Ecto neural progenitor cell (in vitro differentiated cells): ENCODE data around the gene CLIP3.
"Not testable (repeated sequence)": the region's sequence is repeated elsewhere in the genome, so short reads cannot be mapped to it uniquely, and the experiment has no call there.

Experiments
- DNase-seq: peaks from one replicate; pipeline ENCODE4 v3.0.0-alpha.2; 2018; ENCODE audit warnings: low spot score

The CLIP3 gene, protein sequence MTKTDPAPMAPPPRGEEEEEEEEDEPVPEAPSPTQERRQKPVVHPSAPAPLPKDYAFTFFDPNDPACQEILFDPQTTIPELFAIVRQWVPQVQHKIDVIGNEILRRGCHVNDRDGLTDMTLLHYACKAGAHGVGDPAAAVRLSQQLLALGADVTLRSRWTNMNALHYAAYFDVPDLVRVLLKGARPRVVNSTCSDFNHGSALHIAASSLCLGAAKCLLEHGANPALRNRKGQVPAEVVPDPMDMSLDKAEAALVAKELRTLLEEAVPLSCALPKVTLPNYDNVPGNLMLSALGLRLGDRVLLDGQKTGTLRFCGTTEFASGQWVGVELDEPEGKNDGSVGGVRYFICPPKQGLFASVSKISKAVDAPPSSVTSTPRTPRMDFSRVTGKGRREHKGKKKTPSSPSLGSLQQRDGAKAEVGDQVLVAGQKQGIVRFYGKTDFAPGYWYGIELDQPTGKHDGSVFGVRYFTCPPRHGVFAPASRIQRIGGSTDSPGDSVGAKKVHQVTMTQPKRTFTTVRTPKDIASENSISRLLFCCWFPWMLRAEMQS

DNA sequence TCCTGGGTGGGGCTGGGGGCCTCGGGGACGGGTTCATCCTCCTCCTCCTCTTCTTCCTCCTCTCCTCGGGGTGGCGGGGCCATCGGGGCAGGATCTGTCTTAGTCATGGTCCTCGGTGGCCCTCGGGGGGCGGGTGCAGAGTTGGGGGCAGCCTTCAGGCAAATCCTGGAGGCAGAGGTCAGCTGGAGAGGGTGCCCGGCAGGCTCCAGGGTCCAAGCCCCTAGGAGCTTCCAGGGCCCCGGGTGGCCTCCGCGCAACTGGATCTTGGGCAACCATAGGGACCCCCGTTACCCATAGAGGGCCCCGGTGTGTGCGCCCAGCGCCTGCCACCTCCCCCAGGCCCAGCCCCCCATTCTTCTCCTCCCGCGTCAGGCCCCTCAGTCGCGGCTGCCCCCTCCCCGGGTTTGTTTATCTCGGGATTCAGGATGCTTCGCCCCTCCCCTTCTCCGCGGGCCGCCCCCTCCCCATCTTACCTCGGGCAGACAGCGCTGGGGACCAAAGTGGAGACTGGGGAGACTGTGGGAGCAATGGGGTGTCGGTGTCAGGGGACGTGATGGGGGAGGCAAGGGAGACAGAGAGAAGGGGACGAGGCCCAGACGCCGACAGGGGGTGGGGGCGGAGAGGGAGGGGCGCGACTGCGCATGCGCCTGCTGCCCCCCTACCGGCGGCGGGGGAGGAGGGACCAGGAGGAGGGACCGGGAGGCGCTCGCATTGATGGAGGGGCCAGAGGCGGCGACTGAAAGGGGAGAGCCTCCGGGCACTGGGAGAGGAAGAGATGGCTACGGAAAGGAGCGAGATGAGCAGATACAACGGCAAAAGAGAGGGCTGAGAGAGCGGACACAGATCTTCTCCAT lies at the start of gene CLIP3:
Gene CLIP3, minus strand, starts transcription at position 623 of the 854 bp plus-strand sequence. Its CDS starts 516 bp downstream, at position 107.
- DNase-seq, result peak; percentile 90

DNA sequence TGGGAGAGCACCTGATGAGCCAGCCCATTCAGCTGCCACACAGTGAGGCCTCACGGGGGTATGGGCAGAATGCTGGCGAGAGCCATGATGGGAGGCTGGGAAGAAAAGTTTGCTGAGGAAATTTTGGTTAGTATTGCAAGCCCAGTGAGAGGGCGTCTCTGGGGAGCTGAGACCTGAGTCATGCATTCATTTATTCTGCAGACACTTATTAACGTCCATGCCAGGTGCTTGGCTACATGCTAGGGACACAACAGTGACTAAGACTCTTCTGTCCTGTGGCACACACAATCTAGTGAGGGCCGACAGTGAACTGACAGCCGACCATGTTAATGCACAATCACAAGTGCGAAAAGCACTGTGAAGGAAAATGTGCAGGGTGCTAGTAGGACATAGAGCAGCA lies 49.2 kb upstream of the CLIP3 start:
- DNase-seq, result no peak

DNA sequence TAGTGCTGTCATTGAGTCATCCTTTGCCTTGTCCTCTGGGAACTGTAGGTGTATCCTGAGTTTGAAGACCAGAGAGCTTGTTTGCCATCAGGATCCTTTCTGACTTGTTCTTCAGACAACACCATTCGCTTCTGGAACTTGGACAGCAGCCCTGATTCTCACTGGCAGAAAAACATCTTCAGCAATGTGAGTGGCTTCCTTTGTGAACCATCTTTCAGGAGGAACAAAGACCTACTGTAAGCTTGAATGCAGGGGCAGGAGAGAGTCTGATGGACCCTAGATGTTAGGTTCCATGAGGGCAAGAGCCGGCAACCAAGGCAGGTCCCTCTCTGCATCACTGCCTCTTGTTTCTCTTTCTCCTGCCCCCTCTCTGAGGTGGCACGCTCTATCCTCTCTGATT lies 48.7 kb upstream of the CLIP3 start:
- DNase-seq, result no peak

DNA sequence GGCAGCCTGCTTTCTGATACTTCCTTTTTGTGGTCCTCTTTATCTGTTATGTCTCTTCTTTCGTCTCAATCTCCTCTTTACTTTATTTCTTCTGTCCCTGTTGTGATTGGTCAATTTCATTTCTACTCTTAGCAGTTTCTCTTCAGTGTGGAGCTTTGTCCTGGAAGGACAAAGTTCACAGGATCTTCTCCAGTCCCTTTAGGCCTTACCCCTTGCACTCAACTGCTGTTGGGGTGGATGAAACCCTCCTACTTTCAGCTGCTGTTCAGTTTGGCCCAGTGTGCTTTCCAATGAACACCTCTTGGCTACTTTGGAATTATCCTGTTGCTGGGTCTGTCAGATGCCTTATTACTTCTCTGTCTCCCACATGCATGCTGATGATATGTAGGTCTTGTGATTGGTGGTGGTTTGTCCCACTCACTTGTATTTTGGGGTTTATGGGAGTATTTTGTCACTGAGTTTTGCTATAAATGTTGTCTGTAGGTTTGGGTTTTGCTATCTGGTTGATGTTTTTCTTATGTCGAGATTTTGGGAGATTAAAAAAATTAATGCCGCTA lies 46.8 kb upstream of the CLIP3 start:
- DNase-seq, result no peak

DNA sequence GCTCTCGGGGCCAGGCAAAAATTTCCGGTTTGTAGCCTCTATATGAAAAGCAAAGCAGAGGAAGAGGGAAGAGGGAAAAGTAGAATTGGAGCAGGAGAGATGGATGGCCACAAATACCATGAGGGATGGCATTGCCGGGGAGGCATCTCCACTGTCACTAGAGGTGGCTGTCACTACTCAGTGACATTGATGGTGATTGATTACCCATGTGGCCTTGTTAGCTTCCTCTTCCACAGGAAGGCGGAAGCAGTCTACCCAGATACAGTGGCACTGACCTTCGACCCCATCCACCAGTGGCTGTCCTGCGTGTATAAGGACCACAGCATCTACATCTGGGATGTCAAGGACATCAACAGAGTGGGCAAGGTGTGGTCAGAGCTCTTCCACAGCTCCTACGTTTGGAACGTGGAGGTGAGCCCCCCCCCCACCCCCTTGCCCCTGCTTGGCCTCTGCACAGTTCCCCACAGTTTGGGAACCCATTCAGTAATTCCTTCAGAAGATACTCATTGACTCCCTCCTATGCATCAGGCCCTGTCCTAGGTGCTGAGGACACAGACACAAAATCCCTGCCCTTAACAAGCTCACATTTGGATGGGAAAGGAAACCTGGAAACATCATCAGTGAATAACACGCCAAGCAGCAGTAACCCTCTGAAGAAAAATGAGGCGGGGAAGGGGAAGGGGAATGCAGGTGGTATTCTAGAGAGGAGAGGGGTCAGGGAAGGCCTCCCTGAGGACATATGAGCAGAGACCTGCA lies 40.6 kb upstream of the CLIP3 start:
- DNase-seq, result no peak

DNA sequence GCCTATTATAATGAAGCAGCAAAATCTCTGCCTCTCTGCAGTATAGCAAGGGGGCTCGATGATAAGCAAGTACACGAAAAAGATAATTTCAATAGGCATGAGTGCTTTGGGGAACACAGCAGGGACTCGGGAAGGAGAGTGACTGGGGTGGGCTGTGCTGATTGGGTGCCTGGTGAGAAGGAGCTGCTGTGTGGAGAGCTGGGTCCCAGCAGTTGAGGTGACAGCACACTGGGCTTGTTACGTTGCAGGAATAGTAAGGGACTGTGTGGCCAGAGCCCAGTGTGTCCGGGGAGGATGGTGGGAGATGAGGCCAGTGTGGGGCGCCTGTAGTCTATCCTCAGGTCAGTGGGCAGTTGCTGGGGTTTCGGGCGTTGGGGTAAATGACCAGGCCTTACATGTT lies 39.4 kb upstream of the CLIP3 start:
- no peak for DNase-seq

DNA sequence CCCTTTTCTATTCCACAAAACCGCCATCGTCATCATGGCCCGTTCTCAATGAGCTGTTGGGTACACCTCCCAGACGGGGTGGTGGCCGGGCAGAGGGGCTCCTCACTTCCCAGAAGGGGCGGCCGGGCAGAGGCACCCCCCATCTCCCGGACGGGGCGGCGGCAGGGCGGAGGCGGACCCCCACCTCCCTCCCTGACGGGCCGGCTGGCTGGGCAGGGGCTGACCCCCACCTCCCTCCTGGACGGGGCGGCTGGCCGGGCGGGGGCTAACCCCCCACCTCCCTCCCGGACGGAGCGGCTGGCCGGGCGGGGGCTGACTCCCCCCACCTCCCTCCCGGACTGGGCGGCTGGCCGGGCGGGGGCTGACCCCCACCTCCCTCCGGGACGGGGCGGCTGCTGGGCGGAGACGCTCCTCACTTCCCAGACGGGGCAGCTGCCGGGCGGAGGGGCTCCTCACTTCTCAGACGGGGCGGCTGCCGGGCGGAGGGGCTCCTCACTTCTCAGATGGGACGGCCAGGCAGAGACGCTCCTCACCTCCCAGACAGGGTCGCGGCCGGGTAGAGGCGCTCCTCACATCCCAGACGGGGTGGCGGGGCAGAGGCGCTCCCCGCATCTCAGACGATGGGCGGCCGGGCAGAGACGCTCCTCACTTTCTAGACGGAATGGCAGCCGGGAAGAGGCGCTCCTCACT lies 36.3 kb upstream of the CLIP3 start:
- not testable (repeated sequence) for DNase-seq

DNA sequence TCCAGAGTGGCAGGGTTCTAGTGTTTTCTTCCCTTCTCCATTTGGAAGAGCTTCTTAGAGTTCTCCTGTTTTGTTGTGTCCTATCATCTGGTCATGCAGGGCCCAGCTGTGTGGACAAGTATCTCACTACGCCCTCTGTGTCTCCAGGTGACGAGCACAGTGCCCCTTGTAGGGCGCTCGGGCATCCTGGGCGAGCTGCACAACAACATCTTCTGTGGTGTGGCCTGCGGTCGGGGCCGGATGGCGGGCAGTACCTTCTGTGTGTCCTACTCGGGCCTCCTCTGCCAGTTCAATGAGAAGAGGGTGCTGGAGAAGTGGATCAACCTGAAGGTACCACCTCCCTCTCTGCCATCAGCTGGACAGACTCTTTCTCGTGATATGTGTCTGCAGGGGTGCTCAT lies 35.0 kb upstream of the CLIP3 start:
- no peak for DNase-seq

DNA sequence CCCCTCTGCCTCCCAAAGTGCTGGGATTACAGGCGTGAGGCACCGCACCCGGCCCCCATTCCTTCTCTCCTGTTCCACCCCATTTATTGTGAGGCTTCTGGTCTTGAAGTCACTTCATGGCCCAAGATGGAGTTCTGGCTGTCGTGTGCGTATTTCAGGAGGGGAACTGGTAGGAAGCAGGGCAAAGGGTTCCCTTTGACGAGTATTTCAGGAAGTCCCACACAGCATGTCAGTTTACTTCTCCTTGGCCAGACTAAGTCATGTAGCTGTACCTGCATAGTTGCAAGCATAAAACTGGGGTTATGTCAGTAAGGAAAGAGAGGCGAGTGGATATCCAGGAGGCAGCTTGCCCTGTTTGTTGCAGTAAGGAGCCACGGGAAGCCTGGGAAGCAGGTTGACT lies 32.2 kb upstream of the CLIP3 start:
- no peak for DNase-seq

DNA sequence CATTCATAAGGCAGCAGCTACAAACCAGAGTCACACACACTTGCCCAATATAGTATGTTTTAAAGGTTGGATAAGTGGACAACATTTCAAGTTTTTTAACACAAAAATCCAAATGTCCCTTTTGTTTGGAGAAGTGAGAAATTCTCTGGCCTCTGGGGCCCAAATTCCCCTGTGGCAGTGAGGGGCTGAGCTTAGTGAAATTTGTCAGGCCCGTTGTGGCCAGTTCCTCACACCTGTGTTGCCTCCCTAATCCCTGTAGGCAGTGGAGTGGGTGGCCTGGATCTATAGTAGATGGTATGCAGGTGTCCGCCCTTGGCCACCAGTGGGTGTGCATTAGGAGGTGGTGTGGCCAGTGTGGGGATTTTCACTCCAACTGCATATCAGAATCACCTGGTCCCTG lies 28.7 kb upstream of the CLIP3 start:
- no peak for DNase-seq

DNA sequence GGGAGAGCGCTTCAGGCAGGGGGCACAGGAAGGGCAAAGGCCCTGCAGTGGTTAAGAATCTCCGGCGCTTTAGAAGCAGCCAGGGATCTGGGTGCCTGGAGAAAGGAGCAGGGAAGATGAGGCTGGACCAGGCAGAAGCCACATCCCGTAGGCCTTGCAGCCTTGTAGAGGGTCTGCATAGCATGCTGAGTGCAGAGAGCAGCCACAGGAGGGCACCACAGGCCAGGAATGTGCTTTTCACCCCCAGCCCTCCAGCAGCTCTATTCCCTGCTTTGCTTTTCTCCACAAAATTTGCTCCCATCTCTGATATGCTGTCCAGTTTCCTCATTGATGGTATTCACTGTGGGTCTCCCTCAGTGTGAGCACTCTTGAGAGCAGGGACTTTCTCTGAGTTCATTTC lies 27.8 kb upstream of the CLIP3 start:
- no peak for DNase-seq

DNA sequence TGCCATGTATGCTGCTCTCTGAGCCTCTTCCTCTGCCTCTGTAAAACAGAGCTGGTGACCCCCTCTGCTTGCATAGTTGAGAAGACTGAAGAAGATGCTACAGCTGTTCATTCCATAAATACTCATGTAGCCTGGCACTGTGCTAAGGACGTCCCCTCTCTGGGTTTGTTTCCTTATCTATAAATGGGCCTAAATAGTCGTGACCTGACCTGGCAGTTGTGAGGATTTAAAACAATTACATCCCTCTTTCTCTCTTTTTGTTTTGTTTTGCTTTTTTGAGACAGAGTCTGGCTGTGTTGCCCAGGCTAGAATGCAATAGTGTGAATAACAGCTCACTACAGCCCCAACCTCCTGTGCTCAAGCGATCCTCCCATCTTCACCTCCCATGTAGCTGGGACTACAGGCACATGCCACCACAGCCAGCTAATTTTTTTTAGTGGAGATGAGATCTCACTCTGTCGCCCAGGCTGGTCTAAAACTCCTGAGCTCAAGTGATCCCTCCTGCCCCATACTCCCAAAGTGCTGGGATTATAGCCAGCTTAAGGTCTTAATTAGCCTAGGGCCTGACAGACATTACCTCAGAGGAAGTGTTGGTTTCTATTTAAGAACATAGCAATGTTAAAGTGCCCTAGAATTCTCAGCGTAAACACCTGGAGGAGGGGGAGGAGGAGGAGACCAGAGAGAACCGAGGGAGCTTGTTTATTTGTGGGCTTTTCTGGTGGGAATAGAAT lies 26.7 kb upstream of the CLIP3 start:
- no peak for DNase-seq

DNA sequence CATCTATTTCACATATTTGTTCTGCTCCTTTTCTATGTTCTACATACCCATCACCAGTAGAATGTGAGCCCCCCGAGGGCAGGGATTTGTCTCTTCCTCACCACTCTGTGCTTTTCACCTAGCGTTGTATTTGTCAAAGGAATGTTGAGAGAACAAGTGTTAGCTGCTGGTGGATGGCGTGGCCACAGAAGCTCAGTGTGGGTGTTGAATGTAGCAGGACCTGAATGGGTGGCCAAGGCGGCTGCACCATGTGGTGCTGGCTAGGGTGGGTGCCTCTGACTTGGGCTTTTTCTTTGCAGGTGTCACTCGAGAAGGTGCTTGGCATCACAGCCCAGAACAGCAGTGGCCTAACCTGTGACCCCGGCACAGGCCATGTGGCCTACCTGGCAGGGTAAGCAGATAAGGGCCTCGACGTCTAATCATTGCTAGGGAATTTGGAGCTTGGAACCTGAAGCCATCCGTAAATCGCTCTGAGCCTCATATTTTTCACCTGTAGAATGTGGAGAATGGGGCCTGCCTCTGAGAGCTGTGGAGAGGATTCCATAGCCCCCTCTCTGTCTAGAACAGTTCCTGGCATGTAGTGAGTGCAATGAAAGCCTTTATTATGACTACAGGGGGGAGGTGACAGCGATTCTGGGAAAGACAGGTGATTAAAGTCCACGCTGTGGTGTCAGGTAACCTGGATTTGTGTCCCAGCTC lies 26.0 kb upstream of the CLIP3 start:
- no peak for DNase-seq

DNA sequence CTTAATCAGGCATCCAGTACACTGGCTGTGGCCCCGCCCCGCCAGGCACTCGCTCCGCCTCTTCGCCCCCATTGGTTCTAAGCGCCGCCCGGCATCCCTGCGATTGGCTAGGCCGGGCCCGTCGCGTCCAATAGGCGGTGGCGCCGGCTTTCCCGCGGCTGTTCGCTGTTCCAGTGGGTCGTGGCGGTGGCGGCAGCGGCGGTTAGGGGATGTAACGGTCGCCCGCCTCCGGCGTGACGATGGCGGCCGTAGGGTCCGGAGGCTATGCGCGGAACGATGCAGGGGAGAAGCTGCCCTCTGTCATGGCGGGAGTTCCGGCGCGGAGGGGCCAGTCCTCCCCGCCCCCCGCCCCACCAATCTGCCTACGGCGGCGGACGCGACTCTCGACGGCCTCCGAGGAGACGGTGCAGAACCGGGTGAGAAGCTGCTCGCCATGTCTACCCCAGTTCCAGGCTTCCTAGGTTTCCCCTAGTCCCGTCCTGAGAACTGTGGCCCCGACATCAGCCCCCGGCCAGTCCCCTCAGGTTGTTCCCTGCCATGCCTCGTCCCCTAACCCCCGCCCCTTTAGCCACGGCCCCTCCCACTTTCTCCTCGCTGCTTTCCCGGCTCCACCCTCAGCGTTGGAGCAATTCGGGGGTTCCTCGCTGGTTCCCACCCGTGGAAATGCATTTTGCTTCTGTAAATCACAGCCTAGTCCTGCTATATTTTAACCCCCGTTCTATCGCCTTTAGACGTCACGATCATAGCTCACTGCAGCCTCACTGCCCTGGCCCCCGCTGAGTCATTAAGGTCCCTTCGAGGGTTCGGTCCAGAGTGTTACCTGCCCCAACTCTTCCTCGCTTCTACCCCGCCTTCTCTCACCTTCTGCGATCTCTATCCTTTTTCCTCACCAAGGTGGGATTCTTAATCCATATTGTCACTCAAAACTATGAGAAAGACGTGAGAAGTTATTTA lies 22.3 kb upstream of the CLIP3 start, which contains the start of gene WDR62:
Gene WDR62, plus strand, starts transcription at position 165 of the 954 bp plus-strand sequence. Its CDS starts 75 bp downstream, at position 240.
- peak; percentile 97 for DNase-seq

DNA sequence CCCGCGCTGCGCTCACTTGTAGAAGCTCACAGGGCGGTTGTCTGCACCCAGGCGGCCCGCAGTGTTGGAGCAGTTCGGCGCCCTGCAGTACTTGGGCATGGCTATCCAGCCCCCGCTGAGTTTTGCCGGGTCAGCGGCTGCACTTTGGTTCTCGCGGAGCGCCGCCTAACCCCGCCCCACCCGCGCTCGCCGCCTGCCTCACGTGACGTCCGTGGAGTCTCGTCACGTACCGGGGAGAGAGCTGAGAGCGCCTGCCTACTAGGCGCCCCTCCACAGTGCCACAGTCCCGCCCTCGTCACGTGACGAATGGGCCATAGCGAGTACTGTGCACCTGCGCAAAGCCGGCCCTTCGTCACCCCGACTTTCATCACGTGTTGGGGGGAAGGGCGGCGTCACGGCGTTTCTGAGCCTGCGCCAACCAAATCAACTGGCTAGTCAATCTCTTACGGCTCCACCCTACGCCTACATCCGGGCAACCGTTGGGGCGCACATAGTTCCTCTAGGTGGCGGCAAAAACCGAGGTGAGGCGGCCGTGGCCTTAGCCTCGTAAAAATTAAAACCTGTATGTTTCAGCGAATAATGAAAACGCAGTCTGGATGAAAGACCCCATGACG lies 21.6 kb upstream of the CLIP3 start, which contains the start of gene THAP8:
Gene THAP8, minus strand, starts transcription at position 167 of the 614 bp plus-strand sequence. Its CDS starts 68 bp downstream, at position 99.
- peak; percentile 99 for DNase-seq

DNA sequence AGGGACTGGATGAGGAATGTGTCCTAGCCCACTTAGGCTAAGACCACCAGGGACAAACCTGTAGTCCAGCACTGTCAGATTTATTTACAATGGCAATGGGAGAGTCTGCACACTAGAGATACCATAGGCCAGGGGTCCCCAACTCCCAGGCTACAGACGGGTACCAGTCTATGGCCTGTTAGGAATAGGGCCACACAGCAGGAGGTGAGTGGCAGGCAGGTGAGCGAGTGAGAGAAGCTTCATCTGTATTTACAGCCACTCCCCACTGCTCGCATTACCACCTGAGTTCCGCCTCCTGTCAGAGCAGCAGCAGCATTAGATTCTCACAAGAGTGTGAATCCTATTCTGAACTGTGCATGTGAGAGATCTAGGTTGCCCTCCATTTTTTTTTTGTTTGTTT lies 19.0 kb upstream of the CLIP3 start:
- DNase-seq, result no peak

DNA sequence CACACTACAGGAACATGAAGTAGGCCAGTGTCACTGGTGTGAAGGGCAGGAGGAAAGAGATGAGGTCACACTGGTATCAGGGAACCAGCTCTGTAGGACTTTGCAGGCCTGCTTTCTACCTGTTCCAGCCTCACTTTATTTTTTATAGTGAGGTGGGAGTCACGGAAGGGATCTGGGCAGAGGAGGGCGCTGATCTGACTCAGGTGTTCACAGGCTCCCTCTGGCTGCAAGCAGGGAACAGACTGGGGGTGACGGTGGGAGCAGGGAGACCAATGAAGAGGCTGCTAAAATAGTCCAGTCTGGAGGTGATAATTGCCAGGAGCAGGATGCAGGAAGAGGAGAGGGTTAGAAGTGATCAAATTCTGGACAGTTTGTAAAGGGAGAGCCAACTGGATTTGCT lies 18.6 kb upstream of the CLIP3 start:
- no peak for DNase-seq

DNA sequence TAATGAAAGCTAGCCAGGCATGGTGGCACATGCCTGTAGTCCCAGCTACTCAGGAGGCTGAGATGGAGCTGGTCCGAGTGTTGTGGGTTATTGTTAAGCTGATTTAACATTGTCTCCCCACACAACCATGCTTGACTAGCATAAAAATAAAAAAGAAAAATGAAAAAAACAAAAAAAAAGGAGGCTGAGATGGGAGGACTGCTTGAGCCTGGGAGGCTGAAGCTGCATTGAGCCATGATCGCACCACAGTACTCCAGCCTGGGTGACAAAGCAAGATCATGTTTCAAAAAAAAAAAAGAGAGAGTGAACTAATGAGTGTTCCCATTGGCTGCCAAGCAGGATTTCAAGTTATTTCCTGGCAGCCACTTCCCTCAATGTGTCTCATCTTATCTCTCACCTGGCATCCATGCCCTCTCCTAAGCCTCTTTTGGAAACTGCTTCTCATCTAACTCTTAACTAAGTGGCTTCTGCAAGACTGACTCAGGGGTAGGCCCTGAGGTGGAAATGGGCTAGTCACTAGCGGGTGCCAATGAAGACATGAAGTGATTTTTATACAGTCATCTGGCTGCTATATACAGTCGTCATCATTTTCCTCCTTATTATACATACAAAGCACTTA lies 16.5 kb upstream of the CLIP3 start:
- no peak for DNase-seq
